Gastroesophageal sphincter (tissue), 3 donors: ENCODE measurements around the gene EXO1.

Experiments used
- POLR2A ChIP-seq, 2 donors: fragments of 450-650 bp; IDR thresholded peaks; one replicate each; pipeline ENCODE4 v1.6.1; 2017; ENCODE audit warnings: antibody characterized with exemption in 2 of 2, mild to moderate bottlenecking in 2 of 2, moderate library complexity in 1 of 2
- POLR2AphosphoS5 ChIP-seq: sonication (generic); formaldehyde crosslinking; IDR thresholded peaks from one replicate; pipeline ENCODE4 v1.6.1; 2017; ENCODE audit warnings: antibody characterized with exemption
- TF ChIP-seq, protein P1 (sequence below), 4 experiments: fragments of 200-600 bp in 2 of 4; fragments of 450-650 bp in 2 of 4; sonication (generic) in 1 of 4; IDR thresholded peaks; one replicate each; pipeline ENCODE4 v1.5.1; 2017 to 2019; ENCODE audit warnings: antibody characterized with exemption in 4 of 4, mild to moderate bottlenecking in 2 of 4, moderate library complexity in 2 of 4

GRCh38 chr1:241900381-241900780 is 52.4 kb downstream of the EXO1 start:
- TF ChIP-seq, protein P1, sequence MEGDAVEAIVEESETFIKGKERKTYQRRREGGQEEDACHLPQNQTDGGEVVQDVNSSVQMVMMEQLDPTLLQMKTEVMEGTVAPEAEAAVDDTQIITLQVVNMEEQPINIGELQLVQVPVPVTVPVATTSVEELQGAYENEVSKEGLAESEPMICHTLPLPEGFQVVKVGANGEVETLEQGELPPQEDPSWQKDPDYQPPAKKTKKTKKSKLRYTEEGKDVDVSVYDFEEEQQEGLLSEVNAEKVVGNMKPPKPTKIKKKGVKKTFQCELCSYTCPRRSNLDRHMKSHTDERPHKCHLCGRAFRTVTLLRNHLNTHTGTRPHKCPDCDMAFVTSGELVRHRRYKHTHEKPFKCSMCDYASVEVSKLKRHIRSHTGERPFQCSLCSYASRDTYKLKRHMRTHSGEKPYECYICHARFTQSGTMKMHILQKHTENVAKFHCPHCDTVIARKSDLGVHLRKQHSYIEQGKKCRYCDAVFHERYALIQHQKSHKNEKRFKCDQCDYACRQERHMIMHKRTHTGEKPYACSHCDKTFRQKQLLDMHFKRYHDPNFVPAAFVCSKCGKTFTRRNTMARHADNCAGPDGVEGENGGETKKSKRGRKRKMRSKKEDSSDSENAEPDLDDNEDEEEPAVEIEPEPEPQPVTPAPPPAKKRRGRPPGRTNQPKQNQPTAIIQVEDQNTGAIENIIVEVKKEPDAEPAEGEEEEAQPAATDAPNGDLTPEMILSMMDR (IDR thresholded peaks at IDR 0.05): no peak
- TF ChIP-seq POLR2A (IDR thresholded peaks at IDR 0.05) (no peak), POLR2AphosphoS5 (no peak)
